ENCODE results near the gene SH2D4B. TPM values are rescaled to one million over a fixed set of nuclear protein-coding genes. Genes with fewer than 3 reads are reported as not detected.

Gene SH2D4B
- polyA plus RNA-seq, 1 experiment, result not detected

- H3K4me3 ChIP-seq (ENCODE audit: low read depth, low read length), result no peak overlapping the region
- ChIA-PET CTCF (no interaction called here), POLR2A (no interaction called here)
- no peak for TF ChIP-seq CTCF (IDR thresholded peaks at IDR 0.05; ENCODE audit: insufficient read depth, low read depth, low read length)
- no peaks in the 10 kb centered on the region for H3K36me3 ChIP-seq (ENCODE audit: control insufficient read depth, insufficient read depth, low read length)
- H3K27me3 ChIP-seq (ENCODE audit: control insufficient read depth, insufficient read depth, low read length), result no peaks in the 10 kb centered on the region
- no peak for DNase-seq (ENCODE audit: low read depth)
Measured at GRCh38 chr10:80590585-80591125, 53.0 kb downstream of the SH2D4B start.

GRCh38 chr10:80596391-80597257 is 58.9 kb downstream of the SH2D4B start:
- Histone ChIP-seq H3K36me3 (ENCODE audit: control insufficient read depth, insufficient read depth, low read length) (no peaks in the 10 kb centered on the region), H3K4me3 (ENCODE audit: low read depth, low read length) (no peak overlapping the region), H3K27me3 (ENCODE audit: control insufficient read depth, insufficient read depth, low read length) (no peaks in the 10 kb centered on the region)
- TF ChIP-seq CTCF (IDR thresholded peaks at IDR 0.05; ENCODE audit: insufficient read depth, low read depth, low read length), result peak; percentile 80
- ChIA-PET CTCF (interaction anchor here (0.6 to 3.7 kb wide), 16 partner anchors 8 to 961 kb away, joined by 3 to 12 read pairs (median 4); no protein-coding TSS in a partner anchor), POLR2A (no interaction called here)
- no peak for DNase-seq (ENCODE audit: low read depth)

- TF ChIP-seq CTCF (IDR thresholded peaks at IDR 0.05; ENCODE audit: insufficient read depth, low read depth, low read length), result no peak
- no peak for DNase-seq (ENCODE audit: low read depth)
- Histone ChIP-seq H3K36me3 (ENCODE audit: control insufficient read depth, insufficient read depth, low read length) (no peaks in the 10 kb centered on the region), H3K27me3 (ENCODE audit: control insufficient read depth, insufficient read depth, low read length) (no peaks in the 10 kb centered on the region), H3K4me3 (ENCODE audit: low read depth, low read length) (no peak overlapping the region)
- ChIA-PET CTCF (interaction anchor here (0.6 to 3.7 kb wide), 8 partner anchors 8 to 216 kb away, joined by 3 to 12 read pairs (median 4); no protein-coding TSS in a partner anchor), POLR2A (no interaction called here)
Measured at GRCh38 chr10:80598084-80598798, 60.5 kb downstream of the SH2D4B start.

GRCh38 chr10:80598951-80599350 is 61.2 kb downstream of the SH2D4B start:
- H3K27me3 ChIP-seq (ENCODE audit: control insufficient read depth, insufficient read depth, low read length), result no peaks in the 10 kb centered on the region
- H3K4me3 ChIP-seq (ENCODE audit: low read depth, low read length), result no peak overlapping the region
- CTCF ChIA-PET, result interaction anchor here (0.6 to 3.7 kb wide), 7 partner anchors 10 to 63 kb away, joined by 3 to 12 read pairs (median 4); no protein-coding TSS in a partner anchor
- DNase-seq (ENCODE audit: low read depth), result no peak
- POLR2A ChIA-PET, result no interaction called here
- no peak for TF ChIP-seq CTCF (IDR thresholded peaks at IDR 0.05; ENCODE audit: insufficient read depth, low read depth, low read length)
- no peaks in the 10 kb centered on the region for H3K36me3 ChIP-seq (ENCODE audit: control insufficient read depth, insufficient read depth, low read length)

GRCh38 chr10:80599424-80599847 is 61.7 kb downstream of the SH2D4B start:
- H3K27me3 ChIP-seq (ENCODE audit: control insufficient read depth, insufficient read depth, low read length), result no peaks in the 10 kb centered on the region
- no peak overlapping the region for H3K4me3 ChIP-seq (ENCODE audit: low read depth, low read length)
- no peak for DNase-seq (ENCODE audit: low read depth)
- POLR2A ChIA-PET, result no interaction called here
- H3K36me3 ChIP-seq (ENCODE audit: control insufficient read depth, insufficient read depth, low read length), result no peaks in the 10 kb centered on the region
- CTCF ChIA-PET, result interaction anchor here (0.8 to 1.7 kb wide), 6 partner anchors 11 to 62 kb away, joined by 3 to 6 read pairs (median 4); no protein-coding TSS in a partner anchor
- peak; percentile 63 for TF ChIP-seq CTCF (IDR thresholded peaks at IDR 0.05; ENCODE audit: insufficient read depth, low read depth, low read length)

Data from BJ (cell line).